ENCODE data around the gene RFX5.

The RFX5 gene

DNA sequence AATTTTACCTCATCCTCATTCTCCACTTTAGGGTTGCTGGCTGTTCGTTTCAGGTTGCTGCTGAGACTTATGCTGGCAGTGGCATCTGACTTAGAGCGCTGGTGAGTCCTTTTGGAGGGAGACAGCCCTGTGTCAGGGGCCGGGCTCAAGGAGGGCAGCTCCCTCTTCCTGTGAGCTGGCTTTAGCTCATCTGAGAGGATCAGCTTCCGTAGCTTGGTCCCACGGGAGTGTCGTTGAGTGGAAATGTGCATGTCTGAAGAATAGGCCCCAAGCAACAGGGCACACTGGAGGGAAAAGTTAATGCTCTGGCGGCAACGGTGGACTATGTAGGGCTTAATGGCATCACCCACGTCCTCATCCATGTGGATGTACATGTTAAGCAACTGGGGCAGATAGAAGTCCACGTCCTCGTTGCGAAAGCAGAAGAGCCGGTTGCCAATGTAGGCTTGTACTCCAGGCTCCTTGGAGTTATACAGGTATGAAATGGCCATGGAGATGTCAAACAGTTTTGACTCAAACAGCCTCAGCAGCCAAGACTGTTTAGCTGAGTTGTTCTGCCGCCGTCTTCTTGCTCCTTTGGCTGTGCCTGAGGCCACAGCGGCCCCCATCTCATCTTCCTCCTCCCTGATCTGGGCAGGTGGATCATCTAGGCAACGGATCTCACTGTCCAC lies 31.4 kb downstream of the RFX5 start:
- no peak for DNase-seq

DNA sequence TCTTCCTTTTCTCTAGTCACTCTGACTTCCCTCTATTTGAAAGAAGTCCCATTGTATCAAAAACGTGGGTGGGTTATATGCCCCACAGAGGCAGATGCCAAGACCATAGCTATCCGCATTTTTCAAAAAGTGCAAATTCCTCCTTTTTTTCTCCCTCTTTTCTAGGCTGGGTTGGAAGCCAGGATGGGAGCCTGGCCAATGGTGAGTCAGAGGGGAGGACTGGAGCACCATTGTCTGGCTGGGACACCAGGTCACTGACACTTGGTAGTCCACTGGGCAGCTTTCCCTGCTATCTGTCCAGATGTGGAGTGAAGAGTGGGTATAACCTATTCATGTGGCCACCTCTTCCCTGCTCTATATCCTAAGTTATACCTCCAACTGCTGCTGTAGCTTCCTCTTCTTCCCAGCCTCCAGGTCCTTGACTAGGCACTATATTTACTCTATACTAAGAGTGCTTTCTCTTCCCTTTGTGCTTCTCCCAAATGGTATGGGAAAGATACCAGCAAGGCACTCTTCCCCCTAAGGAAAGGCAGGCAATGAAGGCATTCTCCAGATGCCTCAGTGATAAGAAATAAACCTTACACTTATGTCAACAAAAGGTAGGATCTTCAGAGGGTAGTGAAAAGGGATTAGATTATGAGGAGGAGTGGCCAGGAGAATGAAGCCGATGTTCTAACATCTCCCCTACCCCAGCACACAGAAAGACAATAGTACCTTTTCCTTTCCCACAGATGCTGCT lies 32.7 kb downstream of the RFX5 start:
- no peak for DNase-seq

DNA sequence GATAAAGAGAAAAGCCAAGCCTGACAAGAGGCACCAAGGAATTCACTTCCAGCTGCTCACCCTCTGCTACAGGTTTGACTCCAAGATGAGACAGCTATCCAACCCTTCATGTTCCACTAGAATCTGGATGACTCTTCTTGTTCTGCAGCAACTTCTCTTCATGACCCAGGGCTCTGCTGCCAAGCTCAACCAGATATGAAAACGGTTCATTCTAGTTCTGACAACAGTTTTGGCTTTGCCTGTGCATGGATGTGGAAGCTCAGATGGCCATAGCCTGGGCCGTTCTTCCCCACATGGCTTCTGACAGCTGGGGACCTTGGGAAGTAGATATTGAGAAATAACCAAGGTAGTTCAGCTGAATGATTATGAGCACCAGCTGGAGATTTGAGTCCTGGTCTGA lies 33.6 kb downstream of the RFX5 start:
- no peak for DNase-seq

DNA sequence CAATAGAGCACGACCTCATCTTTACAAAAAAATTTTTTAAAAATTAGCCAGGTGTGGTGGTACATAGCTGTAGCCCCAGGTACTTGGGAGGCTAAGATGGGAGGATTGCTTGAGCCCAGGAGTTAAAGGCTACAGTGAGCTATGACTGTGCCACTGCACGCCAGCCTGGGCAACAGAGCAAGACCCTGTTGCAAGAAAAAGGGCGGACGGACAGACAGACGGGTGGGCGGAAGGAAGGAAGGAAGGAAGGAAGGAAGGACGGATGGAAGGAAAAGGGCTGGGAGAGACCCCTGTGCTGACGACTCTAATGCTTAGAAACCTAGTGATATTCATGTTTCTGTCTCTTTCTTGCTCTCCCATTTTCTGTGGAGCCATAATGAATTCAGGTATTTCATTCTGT lies 34.2 kb downstream of the RFX5 start:
- no peak for DNase-seq

DNA sequence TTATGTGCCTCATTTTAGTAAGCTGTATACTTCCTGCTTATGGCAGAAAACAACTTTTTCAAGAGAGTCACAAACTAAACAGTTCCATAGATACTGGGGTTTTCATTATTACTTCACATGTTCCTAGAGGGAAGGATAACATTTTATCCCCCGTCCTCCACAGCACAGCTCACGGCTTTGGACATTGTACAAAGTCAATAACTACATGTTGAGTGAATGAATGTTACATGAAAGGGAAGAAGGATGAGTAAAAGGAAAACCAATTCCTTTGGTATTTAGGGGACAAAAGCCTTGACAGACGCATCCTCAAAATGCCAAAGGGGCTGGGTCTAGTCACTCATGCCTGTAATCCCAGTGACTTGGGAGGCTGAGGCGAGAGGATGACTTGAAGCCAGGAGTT lies 34.6 kb downstream of the RFX5 start:
- no peak for DNase-seq

DNA sequence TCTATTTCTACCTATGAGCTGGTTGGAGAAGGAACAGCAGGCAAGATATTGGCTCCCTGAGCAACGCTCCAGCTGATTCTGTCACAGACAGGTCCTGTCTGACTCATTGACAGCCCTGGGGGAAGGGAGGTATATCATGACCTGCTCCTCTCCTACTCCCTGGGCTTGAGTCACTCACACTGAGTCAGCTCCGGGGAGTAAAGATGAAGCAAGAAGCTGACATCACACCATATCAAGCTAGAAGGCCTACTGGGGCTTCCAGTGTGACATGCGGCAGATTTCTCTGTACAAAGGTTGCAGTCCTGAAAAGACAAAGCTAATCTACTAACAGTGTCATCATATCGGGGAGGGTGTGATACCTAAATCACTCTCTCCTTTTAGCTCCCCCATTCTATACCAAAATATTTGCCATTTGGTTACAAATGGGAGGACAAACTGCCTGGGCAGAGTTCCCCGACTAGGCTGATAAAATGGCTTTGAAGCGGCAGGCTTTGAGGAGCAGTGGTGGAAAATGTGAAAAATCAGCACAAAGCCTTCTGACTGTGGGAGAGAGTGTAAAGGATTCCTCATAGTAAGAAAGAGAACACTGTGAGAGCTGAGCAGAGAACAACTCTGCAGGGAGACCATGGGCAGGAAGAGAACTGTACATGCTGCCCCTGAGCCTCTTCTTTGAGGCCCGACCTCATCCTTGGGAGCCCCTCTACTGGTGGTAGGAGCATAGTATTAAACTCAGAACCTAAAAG lies 35.3 kb downstream of the RFX5 start:
- no peak for DNase-seq

DNA sequence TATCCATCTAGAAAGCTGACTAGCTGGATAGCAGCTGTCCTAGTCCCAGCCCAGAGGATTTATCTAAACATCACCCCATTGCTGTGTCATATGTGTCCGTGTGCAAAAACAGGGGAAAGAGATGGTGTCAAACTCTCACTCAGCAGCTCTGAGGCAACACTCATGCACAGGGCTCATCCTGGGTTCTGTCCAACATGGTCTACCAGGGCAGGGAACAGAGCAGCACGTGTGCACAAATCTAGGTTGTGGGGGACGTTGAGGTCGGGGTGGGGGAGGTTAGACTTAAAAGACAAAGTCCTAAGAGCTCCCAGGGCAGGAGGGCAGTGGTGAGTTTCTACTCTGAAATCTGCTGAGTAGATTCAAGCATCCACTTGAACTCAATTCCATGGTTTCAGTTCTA lies 36.0 kb downstream of the RFX5 start:
- DNase-seq = no peak

DNA sequence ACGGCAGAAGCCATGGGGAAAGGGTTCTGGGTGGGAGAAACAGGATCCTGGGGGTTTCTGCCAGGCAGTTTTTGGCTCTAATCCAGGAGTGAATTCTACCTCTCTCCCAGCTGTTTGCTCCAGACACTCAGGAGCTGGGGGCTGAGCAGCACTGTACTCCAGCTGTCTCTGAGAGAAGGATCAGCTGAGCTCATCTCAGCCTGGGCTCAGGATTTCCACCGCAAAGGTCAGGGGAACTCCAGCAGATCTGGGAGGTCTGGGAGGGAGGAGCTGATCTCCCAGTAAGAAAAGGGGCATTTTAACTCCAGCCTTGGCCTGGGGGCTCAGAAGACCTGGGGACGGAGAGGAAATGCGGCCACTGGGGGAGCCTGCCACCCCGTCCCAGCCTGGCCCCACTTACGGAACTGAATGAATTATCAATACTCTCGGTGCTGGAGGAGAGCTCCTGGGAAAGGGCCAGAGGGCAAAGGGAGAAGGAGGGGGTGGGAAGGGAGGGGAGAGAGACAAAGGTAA lies 37.2 kb downstream of the RFX5 start:
- no peak for DNase-seq

DNA sequence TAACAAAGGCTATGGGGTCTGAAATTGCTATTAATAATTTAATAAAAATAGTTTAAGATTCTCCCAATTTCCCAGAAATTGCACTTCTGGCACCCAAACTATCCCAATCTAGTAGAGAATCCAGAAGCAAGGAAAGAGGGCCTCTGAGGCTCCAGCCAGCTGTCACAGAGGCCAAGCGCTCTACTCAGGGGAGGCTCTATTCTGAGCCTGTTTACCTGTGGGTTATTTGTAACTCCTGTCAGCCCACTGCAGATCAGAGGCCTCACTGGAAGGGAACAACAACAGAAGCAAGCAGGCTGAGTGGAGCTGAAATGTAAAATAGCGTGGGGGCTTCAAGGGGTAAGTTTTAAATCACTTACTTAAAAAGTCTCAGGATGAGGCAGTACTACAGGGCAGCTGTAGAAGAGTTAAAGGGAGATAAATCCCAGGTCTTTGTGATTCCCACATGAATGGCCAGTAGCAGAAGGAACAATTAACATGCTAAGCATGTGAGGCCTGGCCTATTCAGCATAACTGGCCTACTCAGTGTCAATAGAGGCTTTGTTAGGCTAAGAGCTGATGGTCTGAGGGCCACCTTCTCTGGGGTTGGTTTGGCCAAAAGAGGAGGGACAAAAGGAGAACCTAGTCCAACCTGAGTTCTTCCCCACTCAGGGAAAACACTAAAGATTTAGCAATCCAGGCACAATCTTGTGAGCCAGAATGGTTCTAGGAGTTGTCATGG lies 52.1 kb downstream of the RFX5 start:
- no peak for DNase-seq

DNA sequence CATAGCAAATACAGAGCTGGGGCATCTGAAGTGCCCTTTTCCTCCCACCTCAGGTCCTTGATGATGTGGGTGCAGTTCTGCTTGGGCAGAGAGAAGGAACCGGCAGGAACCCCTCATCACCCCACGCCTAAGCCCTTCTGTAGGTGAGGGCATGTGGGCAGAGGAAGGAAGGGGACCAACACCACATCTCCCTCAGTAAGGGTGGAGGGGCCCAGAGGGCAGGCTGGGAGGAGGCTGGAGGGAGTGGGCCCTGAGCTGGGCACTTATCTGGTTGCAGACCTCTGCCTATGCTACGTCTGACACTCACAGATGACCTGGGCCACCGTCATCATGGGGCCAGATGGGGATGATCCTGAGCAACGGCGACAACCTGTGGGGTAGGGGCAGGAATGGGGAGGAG lies 54.0 kb downstream of the RFX5 start:
- DNase-seq = no peak

DNA sequence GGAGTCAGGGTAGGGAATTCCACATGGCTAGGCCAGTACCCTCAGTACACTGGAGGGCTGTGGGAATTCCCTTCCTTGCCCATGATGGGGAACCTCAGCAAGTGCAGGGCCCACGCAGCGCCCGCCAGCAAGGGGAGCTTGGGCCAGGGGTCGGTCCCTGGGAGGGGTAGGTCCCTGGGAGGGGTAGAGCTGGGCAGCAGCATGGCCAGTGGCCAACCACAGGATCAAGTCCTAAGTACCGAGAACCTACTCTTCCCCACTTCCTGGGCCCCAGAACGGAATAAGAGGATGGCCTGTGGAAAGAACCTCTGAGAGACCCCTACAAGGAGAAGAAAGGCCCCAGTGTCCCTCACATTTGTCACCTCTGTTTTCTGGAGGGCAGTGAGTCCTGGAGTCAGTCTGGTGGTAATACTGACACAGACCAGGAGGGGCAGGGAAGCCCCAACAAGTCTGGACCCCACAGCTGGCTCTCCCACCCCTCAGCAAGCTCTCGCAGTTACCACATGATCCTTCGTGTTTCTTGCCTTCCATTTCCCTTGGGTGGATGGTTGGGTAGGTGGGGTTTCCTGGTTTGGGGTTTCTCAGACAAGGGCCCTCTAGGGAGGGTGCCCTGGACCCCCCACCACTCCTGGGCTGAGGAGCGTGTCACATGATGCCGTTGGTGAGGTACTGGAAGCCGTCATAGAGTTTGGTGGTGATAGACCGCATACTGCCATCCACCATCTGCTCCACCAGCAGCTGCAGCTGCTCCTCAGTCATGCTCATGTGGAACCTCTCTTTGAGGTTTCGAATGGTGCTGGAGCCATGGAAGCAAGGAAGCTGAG lies 54.6 kb downstream of the RFX5 start:
- DNase-seq = no peak

DNA sequence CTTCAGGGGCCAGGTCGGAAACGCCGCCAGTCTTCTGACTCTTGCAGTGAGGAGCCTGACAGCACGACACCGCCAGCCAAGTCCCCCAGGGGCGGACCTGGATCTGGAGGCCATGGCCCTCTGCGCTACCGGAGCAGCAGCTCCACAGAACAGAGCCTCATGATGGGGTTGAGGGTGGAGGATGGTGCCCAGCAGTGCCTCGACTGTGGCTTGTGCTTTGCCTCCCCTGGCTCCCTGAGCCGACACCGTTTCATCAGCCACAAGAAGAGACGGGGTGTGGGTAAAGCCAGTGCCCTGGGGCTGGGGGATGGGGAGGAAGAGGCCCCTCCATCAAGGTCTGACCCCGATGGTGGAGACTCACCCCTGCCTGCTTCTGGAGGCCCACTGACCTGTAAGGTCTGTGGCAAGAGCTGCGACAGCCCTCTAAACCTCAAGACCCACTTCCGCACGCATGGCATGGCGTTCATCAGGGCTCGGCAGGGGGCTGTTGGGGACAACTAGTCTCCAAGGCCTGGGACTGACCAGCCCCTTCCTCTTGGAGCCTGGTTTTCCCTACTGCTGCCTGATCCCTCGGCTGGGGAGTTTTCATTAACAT lies 56.2 kb downstream of the RFX5 start:
- no peak for DNase-seq
